ENCODE results near the gene CAMK2N2.
"Not testable (repeated sequence)": the region's sequence is repeated elsewhere in the genome, so short reads cannot be mapped to it uniquely, and the experiment has no call there.

Gene CAMK2N2

DNA sequence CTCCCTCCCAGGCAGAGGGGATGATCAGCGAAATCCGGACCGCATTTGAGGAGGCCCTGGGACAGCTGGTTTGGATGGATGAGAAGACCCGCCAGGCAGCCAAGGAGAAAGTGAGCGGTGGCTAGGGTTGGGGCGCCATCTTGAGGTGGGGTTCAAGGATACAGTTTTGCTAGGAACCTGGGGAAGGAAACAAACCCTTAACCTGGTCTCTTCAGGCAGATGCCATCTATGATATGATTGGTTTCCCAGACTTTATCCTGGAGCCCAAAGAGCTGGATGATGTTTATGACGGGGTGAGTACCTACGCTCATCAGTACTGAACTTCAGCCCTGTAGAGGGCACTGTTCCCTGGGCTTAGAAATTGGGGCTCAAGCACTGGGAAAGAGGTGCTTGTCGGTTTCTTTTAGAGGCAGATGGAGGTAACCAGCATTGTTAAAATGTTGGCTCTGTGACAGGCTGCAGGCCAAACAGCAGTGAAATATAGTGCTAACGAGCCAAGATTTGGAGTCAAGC is 28.1 kb upstream of the CAMK2N2 start:
- DNase-seq (ENCODE audit: insufficient read length, low spot score) (peak; percentile 75), FAIRE-seq (peak; percentile 89)
- TF ChIP-seq POLR2A (IDR thresholded peaks at IDR 0.05; ENCODE audit: low read depth, low read length) = no peak

DNA sequence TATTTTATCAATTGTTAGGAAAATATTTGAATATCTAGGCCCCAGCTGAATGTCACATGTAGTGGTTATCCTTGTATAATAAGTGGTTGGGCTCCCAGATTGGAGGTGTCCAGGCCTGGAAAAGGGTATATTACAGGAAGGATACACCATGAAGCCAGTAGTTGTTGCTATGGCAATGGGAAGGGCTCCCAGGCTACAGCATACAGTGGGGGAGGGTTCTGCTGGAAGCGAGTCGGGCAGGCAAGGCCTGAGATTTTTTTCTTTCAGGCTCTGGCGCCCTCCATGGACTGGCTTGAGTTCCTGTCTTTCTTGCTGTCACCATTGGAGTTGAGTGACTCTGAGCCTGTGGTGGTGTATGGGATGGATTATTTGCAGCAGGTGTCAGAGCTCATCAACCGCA is 23.3 kb upstream of the CAMK2N2 start:
- FAIRE-seq = peak; percentile 86
- DNase-seq (ENCODE audit: insufficient read length, low spot score) = peak; percentile 96
- TF ChIP-seq POLR2A (IDR thresholded peaks at IDR 0.05; ENCODE audit: low read depth, low read length) = no peak

DNA sequence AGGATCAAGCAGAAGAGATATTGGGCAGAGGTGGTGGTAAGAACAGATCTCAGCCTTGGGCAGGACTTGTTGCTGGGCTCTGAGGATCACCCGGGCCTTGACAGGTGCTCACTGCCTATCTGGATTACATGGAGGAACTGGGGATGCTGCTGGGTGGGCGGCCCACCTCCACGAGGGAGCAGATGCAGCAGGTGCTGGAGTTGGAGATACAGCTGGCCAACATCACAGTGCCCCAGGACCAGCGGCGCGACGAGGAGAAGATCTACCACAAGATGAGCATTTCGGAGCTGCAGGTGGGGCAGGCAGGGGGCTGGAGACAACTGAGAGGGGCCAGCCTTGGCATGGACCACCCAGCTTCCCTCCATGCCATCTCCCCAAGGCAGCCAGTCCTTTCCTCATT is 22.3 kb upstream of the CAMK2N2 start:
- FAIRE-seq (no peak), DNase-seq (ENCODE audit: insufficient read length, low spot score) (no peak)
- no peak for TF ChIP-seq POLR2A (IDR thresholded peaks at IDR 0.05; ENCODE audit: low read depth, low read length)

DNA sequence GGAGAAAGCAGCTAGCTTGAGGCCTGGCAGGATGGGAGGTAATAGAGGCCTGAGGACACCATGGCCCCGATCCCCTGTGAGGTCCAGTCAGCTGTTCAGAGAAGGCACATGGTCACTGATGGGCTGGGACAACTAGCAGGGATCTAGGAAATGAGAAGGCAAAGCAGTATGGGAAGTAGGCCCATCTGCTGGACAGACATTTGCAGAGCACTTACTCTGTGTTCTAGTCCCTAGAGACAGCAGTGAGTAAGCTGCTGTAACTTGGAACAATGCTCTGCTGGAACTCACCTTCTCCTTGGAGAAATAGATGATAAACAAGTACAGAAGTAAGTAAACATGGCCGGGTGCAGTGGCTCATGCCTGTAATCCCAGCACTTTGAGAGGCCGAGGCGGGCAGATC is 21.6 kb upstream of the CAMK2N2 start:
- TF ChIP-seq POLR2A (IDR thresholded peaks at IDR 0.05; ENCODE audit: low read depth, low read length) = no peak
- DNase-seq (ENCODE audit: insufficient read length, low spot score) (no peak), FAIRE-seq (no peak)

DNA sequence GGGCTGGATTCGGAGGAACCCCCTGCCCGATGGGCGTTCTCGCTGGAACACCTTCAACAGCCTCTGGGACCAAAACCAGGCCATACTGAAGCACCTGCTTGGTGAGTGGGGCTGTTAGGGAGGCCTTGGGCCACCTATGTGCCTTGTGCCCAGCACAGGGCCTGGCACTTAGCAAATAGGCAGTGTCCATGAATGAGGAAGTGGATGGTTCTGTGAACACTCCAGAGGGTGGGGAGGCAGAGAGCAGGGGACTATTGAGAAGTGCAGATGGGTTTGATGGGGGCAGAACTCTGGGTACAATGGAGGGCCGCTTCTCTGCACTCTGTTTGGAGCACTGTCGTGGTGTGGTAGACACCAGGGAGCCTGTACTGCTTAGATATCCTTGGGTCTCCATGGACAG is 16.0 kb upstream of the CAMK2N2 start:
- FAIRE-seq = no peak
- TF ChIP-seq POLR2A (IDR thresholded peaks at IDR 0.05; ENCODE audit: low read depth, low read length) = no peak
- DNase-seq (ENCODE audit: insufficient read length, low spot score) = no peak

DNA sequence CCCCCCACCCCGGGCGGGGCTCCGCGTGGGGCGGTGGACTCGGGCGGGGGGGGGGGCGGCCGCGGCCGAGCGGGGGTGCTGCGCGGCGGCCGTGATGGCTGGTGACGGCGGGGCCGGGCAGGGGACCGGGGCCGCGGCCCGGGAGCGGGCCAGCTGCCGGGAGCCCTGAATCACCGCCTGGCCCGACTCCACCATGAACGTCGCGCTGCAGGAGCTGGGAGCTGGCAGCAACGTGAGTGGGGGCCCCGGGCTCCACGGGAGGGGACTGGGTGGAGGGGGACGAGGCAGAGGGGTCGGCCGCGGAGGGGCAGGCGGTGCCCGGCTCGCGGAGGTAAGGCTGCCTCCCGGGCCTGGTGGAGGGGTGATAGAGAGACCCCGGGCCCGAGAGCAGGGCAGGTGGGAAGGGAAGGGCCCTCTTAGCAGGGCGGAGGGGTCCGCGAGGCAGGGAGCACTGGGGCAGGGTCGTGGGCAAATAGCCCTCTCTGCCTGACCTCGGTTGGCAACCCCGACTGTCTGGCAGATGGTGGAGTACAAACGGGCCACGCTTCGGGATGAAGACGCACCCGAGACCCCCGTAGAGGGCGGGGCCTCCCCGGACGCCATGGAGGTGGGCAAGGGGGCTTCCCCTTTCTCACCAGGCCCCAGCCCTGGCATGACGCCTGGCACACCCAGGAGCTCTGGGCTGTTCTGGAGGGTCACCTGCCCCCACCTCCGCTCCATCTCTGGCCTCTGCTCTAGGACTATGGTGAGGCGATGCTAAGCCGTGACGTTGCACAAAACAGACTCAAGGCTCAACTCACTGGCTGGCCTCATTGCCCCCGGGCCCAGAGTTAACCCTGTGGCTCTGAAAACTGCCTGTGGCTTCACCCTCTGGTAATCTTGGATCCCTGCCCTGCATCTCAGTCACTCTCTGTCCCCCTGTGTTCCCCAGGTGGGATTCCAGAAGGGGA is 14.9 kb upstream of the CAMK2N2 start, which contains the start of gene ECE2:
ECE2 (plus strand) TSS at position 62 of the 950 bp plus-strand sequence; CDS start at position 194, 132 bp downstream.
- no peak for TF ChIP-seq POLR2A (IDR thresholded peaks at IDR 0.05; ENCODE audit: low read depth, low read length)
- no peak for FAIRE-seq
- DNase-seq (ENCODE audit: insufficient read length, low spot score) = no peak

DNA sequence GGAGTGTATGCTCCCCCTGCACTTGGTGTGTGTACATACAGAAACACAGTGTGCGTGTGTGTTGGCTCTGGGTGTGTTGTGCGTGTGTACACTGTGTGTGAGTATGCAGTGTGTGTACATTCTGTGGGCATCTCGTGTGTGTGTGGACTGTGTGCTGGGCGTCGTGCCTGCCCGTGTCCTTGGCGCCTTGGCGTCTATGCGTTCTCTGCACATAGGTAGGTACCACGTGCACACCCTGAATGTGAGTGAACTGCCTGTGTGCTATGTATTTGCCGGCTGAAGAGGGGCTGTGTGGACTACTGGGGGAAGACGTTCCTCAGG is 14.0 kb upstream of the CAMK2N2 start:
- no peak for DNase-seq (ENCODE audit: insufficient read length, low spot score)
- no peak for TF ChIP-seq POLR2A (IDR thresholded peaks at IDR 0.05; ENCODE audit: low read depth, low read length)

DNA sequence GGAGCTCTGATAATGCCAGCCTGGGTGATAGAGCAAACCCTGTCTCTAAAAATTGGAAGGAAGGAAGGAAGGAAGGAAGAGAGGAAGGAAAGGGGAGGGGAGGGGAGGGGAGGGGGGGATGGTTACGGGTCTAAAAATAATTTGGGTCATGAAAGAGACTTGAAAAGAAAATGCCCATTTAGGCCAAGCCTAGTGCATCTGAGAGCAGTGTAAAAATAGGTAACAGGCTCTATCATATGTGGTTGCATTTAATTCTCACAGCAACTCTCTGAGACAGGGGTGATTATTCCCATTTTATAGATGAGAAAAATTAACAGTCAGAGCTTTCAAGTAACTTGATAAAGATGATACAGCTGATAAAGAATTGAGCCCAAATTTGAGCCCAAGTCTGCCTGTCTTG is 10.9 kb upstream of the CAMK2N2 start:
- TF ChIP-seq POLR2A (IDR thresholded peaks at IDR 0.05; ENCODE audit: low read depth, low read length) = no peak
- DNase-seq (ENCODE audit: insufficient read length, low spot score) = no peak
- no peak for FAIRE-seq

More for the DNA sequence above, 14.0 kb upstream of the CAMK2N2 start:
- no peak for FAIRE-seq

DNA sequence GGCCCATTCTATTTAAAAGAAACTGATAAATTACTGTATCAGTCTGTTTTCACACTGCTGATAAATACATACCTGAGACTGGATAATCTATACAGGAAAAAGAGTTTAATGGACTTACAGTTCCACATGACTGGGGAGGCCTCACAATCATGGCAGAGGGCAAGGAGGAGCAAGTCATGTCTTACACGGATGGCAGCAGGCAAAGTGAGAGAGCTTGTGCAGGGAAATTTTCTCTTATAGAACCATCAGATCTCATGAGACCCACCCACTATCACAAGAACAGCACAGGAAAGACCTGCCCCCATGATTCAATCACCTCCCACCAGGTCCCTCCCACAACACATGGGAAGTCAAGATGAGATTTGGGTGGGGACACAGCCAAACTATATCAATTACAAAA is 5.9 kb upstream of the CAMK2N2 start:
- not testable (repeated sequence) for DNase-seq (ENCODE audit: insufficient read length, low spot score); FAIRE-seq

DNA sequence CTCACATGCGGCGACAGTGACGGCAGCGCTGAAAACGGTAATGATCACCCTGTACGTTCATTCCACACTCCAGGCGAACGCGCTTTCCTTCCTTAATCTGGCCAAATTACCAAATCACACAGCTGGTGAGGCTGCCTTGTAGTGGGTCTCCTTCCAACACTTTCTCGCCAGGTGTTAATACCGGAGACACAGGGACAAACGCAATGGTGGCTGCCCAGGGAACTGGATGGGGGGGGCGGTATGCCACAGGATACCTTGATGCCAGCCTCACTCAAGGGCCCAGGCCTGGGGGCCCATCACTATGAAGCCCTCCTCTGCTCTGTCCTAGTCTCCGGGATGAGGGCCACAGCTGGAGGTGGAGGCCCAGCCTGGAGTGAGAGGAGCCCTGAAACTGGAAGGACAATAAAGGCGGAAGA is 1.4 kb upstream of the CAMK2N2 start:
- DNase-seq (ENCODE audit: insufficient read length, low spot score) (no peak), FAIRE-seq (no peak)
- no peak for TF ChIP-seq POLR2A (IDR thresholded peaks at IDR 0.05; ENCODE audit: low read depth, low read length)

DNA sequence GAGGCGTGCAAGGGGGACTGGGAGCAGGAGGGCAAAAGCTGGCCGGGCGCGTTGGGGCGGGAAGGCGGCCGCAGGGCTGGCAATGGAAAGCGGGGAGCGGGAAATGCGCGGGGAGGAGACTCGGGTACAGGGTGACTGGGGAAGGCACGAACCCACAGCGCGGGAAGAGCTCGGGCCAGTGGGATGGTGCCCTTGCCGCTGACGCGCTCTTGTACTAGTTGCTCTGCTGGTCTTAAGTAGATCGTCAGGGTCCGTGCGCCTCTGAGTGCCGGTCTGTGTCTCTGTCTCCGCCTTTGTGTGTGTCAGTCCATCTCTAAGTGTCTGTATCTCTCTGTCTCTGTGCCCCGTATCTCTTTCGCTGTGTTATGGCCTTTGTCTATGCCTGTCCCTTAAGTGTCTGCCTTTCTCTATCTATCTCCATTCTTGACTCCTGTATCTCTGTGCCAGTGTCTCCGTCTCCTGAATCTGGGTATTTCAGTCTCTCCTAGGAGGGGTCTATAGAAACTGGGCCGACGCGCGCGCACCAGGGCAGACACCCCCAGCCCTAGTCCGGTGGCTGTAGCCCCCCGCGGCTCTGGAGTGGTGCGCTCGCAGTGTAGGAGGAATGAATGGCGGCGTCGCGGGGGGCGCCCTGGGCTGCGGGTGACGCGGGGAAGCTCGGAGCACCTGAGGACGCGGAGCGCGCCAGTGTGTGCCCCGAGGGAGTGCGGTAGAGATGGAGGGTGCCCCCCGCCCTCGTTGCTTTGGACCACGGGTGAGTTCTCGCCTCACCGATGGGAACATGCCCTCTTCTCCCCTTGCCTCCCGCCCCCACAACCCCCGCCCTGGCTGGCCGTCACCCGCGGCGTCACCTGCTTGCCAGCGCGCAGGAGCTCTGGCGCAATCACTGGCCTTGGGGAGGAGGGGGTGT is 756 bp upstream of the CAMK2N2 start:
- peak; percentile 30 for FAIRE-seq
- DNase-seq (ENCODE audit: insufficient read length, low spot score) = peak; percentile 98
- no peak for TF ChIP-seq POLR2A (IDR thresholded peaks at IDR 0.05; ENCODE audit: low read depth, low read length)

DNA sequence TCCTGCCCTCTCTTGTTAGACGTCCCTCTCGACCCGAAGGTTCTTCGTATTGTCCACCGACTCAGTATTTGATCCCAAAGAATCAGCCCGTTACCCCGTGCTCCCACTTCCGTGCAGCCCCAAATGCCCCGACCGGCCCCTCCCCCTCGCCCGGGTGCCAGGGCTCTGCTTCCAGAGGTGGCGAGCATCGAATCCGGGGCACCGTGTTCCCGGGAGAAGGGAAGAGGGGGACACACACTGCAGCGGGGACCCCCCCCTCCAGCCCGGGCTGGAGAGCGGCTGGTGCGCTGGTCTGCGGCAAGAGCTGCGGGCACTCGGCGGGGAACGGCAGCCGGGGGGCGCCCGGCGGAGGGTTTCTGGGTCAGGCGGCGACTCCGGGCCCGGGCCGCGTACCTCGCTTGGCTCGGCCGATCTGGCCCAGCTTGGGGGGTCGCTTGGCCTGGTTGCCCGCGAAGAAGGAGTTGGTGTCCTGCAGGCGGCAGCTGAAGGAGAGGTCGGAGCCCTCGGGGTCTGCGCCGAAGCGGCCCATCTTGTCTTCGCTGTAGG is 556 bp downstream of the CAMK2N2 start:
- TF ChIP-seq POLR2A (IDR thresholded peaks at IDR 0.05; ENCODE audit: low read depth, low read length) = no peak
- FAIRE-seq = no peak

DNA sequence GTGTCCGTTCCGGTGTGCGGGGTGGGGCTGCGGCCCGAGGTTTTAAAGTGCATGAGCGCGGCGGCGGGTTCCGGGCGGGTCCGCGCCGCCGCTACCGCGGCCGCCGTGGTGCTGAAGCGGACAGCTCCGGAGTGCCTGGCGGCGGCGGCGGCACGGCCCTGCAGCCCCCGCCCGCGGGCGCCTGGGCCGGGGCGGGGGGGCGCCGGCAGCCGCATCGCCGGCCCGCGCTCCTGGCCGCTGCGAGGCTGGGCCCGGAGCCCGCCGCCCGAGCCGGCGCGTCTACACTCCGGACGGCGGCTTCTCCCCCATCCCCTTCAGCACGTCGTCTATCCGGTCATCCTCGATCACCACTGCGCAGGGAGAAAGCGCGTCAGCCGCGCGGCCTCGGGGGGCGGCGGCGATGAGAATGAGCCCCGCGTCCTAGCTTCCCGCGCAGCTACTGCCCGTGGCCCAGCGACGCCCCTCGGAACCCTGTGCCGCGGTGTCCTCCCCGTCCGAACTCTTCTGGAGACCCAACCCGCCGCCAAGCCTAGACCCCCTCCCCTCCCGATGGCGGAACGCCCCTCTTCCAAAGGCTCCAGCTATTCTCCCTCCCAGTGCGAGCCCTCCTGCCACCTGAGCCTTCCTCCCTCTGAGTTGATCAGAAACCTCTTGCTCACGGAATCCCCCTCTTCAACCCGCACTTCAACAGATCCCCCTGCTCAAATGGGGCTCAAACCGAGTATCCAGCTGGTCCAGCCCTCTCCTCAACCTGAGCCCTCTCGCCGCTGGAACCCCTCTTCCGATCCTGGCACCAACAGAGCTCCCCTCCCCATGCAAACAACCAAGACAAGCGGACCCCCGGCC is 1.3 kb downstream of the CAMK2N2 start:
- no peak for TF ChIP-seq POLR2A (IDR thresholded peaks at IDR 0.05; ENCODE audit: low read depth, low read length)
- FAIRE-seq (no peak), DNase-seq (ENCODE audit: insufficient read length, low spot score) (peak; percentile 53)

More for the DNA sequence above, 556 bp downstream of the CAMK2N2 start:
- peak; percentile 60 for DNase-seq (ENCODE audit: insufficient read length, low spot score)

Measured in H54 (cell line).